Activated CD8-positive, alpha-beta T cell treated with anti-CD3 and anti-CD28 coated beads for 36 hours (primary cell): ENCODE measurements around the gene PIP5K1B. TPM values are rescaled to one million over a fixed set of nuclear protein-coding genes. Genes with fewer than 3 reads are reported as not detected.
A peak's percentile ranks its signal among the peaks of the same experiment; 100 is the strongest.

Experiments used
- ATAC-seq: fragments of 200-7000 bp; cut with Tn5 transposase; one replicate; pipeline ENCODE4 v1.10.0; 2021; ENCODE audit warnings: mild to moderate bottlenecking, moderate library complexity
- CTCF ChIA-PET: fragments of 350-600 bp; sonication (Branson Sonifier 250); formaldehyde crosslinking; loops from one replicate; lab custom pipeline; 2021; ENCODE audit warnings: antibody characterized with exemption; lab: Charles Lee
- POLR2A ChIA-PET: fragments of 350-600 bp; sonication (Branson Sonifier 250); formaldehyde crosslinking; loops from one replicate; lab custom pipeline; 2021; ENCODE audit warnings: antibody characterized with exemption; lab: Charles Lee
- DNase-seq: peaks from one replicate; pipeline ENCODE4 v3.0.0-alpha.2; 2020
- H3K27ac Mint-ChIP-seq: one replicate; pipeline ENCODE4 v1.8.0; 2021; ENCODE audit warnings: mild to moderate bottlenecking, mixed read lengths
- H3K27me3 Mint-ChIP-seq: one replicate; pipeline ENCODE4 v1.8.0; 2021; ENCODE audit warnings: mixed read lengths
- H3K36me3 Mint-ChIP-seq: one replicate; pipeline ENCODE4 v1.8.0; 2021; ENCODE audit warnings: low read depth, mixed read lengths
- H3K4me1 Mint-ChIP-seq: one replicate; pipeline ENCODE4 v1.8.0; 2021; ENCODE audit warnings: low read depth, mixed read lengths
- H3K4me3 Mint-ChIP-seq: one replicate; pipeline ENCODE4 v1.8.0; 2021; ENCODE audit warnings: mild to moderate bottlenecking, moderate library complexity, mixed read lengths
- H3K9me3 Mint-ChIP-seq: one replicate; pipeline ENCODE4 v1.8.0; 2021; ENCODE audit warnings: mixed read lengths
- CTCF ChIP-seq: fragments of 200-600 bp; IDR thresholded peaks from one replicate; pipeline ENCODE4 v1.8.0; 2022; ENCODE audit warnings: antibody characterized with exemption, mild to moderate bottlenecking
- intact Hi-C: fragments of 100-400 bp; cut with micrococcal nuclease; formaldehyde crosslinking; loops from one replicate; pipeline ENCODE4 v1.10.0; 2022
- total RNA-seq, 2 experiments: library from RNA; stranded (reverse); gene quantifications; one replicate each; pipeline ENCODE4 v1.2.3, GENCODE V29; 2021

Gene PIP5K1B
- total RNA-seq, 2 experiments from 2014 or later, result 0.43 to 0.98 TPM

- Mint-ChIP-seq H3K9me3 (peaks cover 2% of the 10 kb centered on the region), H3K27ac (no peak overlapping the region), H3K27me3 (peaks cover 10% of the 10 kb centered on the region), H3K4me1 (peaks cover 32% of the 10 kb centered on the region), H3K36me3 (no peaks in the 10 kb centered on the region), H3K4me3 (no peak overlapping the region)
- no peak for TF ChIP-seq CTCF
- no peak for DNase-seq
- POLR2A ChIA-PET, result interaction anchor here (0.6 to 1.2 kb wide), 2 partner anchors 159 to 193 kb away, joined by 3 read pairs; no protein-coding TSS in a partner anchor
- no peak for ATAC-seq
- intact Hi-C loops, result no loop called here
- CTCF ChIA-PET, result interaction anchor here (0.8 to 2.8 kb wide), 3 partner anchors 20 to 60 kb away, joined by 3 to 7 read pairs (median 4); partner anchors contain the start of gene FXN
Measured at GRCh38 chr9:68975365-68976043, 270.5 kb downstream of the PIP5K1B start.

GRCh38 chr9:68978066-68978465, 273.0 kb downstream of the PIP5K1B start:
- Mint-ChIP-seq H3K27me3 (no peaks in the 10 kb centered on the region), H3K9me3 (no peaks in the 10 kb centered on the region), H3K4me1 (peaks cover 30% of the 10 kb centered on the region), H3K36me3 (no peaks in the 10 kb centered on the region), H3K27ac (no peak overlapping the region), H3K4me3 (no peak overlapping the region)
- intact Hi-C loops, result no loop called here
- no peak for TF ChIP-seq CTCF
- ChIA-PET CTCF (interaction anchor here (2.8 kb wide), 1 partner anchor 57 kb away, joined by 7 read pairs; the partner anchor contains the start of gene FXN), POLR2A (no interaction called here)
- DNase-seq, result no peak
- no peak for ATAC-seq

GRCh38 chr9:68978501-68978900, 273.5 kb downstream of the PIP5K1B start:
- H3K27ac Mint-ChIP-seq, result no peak overlapping the region
- POLR2A ChIA-PET, result interaction anchor here (0.9 to 1.1 kb wide), 2 partner anchors 10 to 27 kb away, joined by 3 read pairs; no protein-coding TSS in a partner anchor
- peaks cover 34% of the 10 kb centered on the region for H3K4me1 Mint-ChIP-seq
- intact Hi-C loops, result no loop called here
- no peaks in the 10 kb centered on the region for H3K9me3 Mint-ChIP-seq
- H3K27me3 Mint-ChIP-seq, result no peaks in the 10 kb centered on the region
- CTCF ChIA-PET, result interaction anchor here (1.3 to 2.8 kb wide), 2 partner anchors 57 kb away, joined by 3 to 7 read pairs; partner anchors contain the start of gene FXN
- no peak for TF ChIP-seq CTCF
- no peak for DNase-seq
- no peak overlapping the region for H3K4me3 Mint-ChIP-seq
- H3K36me3 Mint-ChIP-seq, result no peaks in the 10 kb centered on the region
- no peak for ATAC-seq

- ChIA-PET CTCF (interaction anchor here (1.1 to 2.0 kb wide), 4 partner anchors 13 to 56 kb away, joined by 3 to 4 read pairs (median 3); partner anchors contain the start of gene FXN), POLR2A (interaction anchor here (1.1 kb wide), 1 partner anchor 28 kb away, joined by 3 read pairs; no protein-coding TSS in a partner anchor)
- no peaks in the 10 kb centered on the region for H3K27me3 Mint-ChIP-seq
- H3K9me3 Mint-ChIP-seq, result no peaks in the 10 kb centered on the region
- no peak for TF ChIP-seq CTCF
- peak; percentile 44 for DNase-seq
- H3K4me3 Mint-ChIP-seq, result peak overlapping the region; percentile 3
- H3K4me1 Mint-ChIP-seq, result peaks cover 28% of the 10 kb centered on the region
- H3K27ac Mint-ChIP-seq, result peak overlapping the region; percentile 80
- no peaks in the 10 kb centered on the region for H3K36me3 Mint-ChIP-seq
- ATAC-seq, result peak; percentile 88
- intact Hi-C loops, result no loop called here
Measured at GRCh38 chr9:68979538-68980314, 274.7 kb downstream of the PIP5K1B start.
